NCI-H510A treated with DMSO at 0.1 percent for 48 hours (cell line): ENCODE measurements around the gene YKT6.
"Not testable (repeated sequence)": the region's sequence is repeated elsewhere in the genome, so short reads cannot be mapped to it uniquely, and the experiment has no call there.

Source experiments
- DNase-seq: peaks from one replicate; lab custom pipeline; 2025; lab: John Stamatoyannopoulos, UW

Gene YKT6

GRCh38 chr7:44200699-44201461 lies at the start of gene YKT6:
Gene YKT6, plus strand, starts transcription at chr7:44200978. Its CDS starts 158 bp downstream, at chr7:44201136.
- DNase-seq = peak; percentile 93

DNA sequence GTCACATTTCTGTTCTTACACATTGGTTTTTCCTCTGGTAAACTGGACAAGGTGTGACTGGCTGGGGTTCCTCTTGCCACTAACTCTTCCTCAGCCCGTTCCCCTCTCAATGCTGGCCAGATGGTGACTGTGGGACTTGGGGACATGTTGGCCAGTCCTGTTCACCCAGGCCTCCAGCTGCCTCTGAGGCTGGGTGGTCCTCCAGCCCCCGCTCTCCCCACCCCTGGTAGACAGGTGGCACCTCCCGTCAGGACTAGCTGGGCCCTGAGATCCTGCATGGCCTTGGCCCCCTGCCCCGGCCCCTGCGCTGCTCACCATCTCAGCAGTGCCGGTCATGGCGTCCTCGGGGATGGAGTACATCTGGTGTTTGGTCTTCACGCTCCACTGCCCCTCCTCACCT lies 48.8 kb upstream of the YKT6 start:
- no peak for DNase-seq

GRCh38 chr7:44152971-44153947 lies 47.5 kb upstream of the YKT6 start:
- DNase-seq = peak; percentile 79

- no peak for DNase-seq
Measured at GRCh38 chr7:44153948-44154335, 46.8 kb upstream of the YKT6 start.

- no peak for DNase-seq
Measured at GRCh38 chr7:44154703-44155102, 46.1 kb upstream of the YKT6 start.

DNA sequence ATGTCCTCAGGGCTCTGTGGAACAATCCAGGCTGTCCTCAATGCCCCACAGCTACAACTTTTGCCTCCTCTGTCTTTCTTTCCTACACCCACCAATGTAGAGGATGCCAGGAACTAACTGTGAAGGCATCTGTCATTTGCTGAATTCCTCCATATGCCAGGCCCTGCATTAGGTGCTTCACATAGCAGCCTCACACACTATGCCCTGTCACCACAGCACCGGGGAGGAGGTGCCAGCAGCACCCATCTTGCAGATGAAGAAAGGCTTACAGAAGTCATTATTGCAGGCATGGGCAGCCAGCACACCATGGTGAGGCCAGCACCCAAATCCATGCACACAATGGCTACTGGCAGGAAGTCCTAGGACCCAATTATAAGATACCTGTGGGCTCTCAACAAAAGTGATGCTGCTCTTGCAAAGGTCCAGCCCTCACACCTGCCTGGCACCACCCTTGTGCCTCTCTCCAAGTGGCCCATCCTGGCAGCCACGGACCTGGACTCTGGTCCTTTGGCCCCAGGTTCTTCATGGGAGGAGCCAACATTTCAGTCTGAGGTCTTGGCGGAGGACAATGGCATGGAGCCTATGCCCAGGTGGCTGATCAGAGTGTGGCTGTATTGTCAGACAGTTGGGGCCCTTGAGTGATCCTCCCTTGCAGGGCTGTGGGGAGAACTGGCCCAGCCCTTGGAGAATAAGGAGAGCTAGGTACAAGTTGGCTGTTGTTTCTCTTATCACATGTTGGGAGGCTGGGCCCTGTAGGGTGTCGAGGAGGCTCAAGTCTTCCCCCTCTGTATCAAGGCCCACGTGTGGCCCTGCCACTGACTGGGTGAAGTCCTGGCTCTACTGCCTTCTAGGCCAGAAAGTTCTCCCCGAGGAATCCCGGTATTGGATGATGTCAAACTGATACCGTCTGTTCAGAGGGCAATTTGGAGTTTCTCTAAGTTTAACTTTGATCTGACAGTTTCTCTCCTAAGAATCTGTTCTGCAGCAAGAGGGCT lies 45.3 kb upstream of the YKT6 start:
- DNase-seq = no peak

DNA sequence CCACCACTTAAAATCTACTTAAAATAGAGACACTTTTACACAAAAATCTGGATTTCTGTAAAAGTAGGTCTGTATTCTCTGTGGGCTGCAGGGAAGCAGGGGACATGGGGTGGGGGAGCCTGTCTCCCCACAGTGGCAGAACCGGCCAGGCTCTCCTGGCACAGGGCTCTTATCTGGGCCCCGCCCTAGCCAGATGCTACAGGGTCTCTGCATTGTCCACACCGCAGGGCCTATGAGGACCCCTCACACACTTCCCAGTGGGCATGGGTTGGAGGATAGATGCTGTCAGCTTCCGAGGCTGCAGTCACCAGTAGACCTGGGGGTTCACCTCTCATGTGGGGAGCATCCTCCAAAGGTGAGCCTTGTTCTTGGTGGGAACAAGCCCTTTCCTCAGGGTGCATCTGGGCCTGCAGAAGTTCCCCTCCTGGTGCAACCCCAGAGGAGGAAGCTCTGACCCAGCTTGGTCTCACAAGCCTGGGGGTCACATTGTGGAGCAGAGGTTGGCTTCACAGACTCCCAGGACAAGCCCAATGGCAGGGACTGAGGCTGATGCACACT lies 44.2 kb upstream of the YKT6 start:
- no peak for DNase-seq

DNA sequence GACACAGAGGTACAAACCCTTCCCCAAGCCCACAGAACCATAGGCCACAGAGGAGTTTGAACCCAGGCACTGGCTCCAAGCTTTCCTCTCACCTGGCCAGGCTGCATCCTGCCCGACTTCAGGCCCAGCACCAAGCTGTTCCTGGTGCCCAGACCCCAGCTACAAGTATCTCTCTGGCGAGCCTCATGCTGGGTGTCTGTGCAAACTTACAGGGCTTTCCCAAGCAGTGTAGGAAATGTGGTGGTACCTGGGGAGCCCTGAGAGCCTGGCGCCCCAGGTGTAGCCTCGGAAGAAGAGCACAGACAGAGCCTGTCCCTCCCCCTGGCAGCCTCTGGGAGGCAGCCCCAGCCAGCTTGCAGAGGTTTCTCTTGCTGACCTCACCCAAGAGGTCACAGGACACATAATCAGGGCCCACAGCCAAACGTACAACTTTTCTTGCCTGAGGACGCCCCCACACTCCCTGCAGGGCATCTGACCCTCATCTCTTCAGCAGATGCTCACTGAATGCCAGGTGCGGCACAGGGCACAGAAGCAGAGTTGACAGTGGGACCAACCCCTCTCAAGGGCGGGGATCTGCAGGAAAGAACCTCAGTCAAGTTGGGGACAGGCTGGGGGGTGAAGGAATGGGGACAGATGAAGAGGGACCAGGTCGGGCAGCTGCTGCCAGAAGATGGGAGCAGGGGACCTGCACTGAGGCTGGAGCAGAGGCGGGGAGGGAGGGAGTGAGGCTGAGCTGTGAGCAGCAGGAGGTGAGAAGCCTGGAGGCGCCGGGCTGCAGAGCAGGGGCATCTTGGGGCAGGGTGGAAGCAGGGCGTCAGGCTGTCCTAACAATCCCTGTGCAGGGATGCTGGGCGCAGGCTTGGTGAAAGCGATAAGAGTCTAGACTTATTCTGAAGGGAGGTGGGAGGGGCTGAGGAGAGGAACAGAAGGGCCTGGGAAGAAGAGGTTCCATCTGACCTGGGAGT lies 43.4 kb upstream of the YKT6 start:
- no peak for DNase-seq

DNA sequence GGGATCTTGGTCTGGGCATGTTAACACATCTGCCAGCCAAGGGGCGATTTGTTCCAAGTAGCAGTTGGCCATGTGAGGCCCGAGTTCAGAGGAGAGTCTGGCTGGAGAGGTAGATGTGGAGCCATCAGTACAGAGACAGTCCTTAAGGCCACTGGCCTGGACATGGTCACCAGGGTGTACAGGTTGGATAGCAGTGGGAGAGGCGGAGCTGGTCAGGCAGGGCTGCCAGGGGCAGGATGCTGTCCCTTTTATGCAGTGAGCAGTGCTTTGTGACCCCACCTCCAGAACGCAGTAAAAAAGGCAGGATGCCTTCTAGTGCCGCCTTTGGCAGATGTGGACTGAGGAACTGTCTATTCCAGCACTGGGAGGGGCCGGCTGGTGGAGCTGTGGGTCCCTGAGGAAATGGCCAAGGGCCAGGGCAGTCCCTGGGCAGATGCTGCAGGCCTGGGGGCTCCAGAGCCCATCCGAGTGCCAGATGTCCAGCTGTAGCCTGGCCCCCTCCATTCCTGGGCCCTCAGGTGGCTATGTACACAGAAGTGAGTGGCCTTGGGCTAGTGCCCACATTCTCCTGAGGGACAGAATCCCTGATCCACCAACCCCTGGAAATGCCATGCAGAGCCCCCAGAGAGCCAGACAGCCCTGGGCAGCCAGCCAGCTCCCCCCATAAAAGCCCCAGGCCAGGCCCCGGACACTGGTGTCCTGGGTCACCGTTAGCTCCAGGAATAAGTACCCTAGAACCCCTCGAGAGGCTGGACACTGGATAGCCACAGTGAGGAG lies 42.5 kb upstream of the YKT6 start:
- DNase-seq = no peak

GRCh38 chr7:44158873-44159631 lies 41.7 kb upstream of the YKT6 start:
- DNase-seq = no peak

GRCh38 chr7:44159824-44160630 lies 40.8 kb upstream of the YKT6 start:
- DNase-seq = no peak

DNA sequence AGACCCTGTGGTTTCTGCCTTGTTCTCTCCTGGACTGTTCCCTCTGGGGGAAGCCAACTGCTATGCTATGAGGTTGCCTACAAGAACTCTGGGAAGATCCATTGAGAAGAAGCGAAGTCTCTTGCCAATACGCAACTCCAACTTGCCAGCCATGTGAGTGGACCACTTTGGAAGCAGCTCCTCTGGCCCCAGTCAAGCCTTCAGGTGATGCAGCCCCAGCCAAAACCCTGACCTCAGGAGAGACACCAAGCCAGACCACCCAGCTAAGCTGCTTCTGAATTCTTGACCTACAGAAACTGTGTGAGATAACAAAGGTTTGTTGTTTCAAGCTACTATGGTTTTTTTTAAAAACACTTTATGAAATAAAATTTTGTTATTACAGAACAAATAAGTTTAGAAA lies 39.4 kb upstream of the YKT6 start:
- DNase-seq = no peak

GRCh38 chr7:44162179-44162578 lies 38.6 kb upstream of the YKT6 start:
- DNase-seq = no peak

GRCh38 chr7:44162785-44163395 lies 37.9 kb upstream of the YKT6 start:
- no peak for DNase-seq

DNA sequence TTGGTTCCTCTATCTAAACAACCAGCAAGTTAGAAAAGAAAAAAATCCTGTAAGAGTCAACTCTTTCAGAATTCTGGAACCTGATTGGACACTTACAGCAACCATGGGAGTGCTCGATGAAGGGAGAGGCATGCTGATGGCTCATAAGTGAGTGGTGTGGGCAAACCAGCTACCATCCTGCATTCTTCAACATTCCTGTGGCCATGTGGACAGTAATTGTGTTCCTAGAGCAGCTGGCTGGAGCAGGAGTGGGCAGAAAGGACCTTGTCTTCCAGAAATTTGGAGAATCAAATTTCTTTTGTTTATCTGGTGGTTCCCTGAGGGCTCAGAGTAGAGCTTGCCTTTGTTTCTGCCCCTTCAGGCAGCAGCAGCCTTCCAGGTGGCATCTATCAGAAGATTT lies 37.2 kb upstream of the YKT6 start:
- no peak for DNase-seq

DNA sequence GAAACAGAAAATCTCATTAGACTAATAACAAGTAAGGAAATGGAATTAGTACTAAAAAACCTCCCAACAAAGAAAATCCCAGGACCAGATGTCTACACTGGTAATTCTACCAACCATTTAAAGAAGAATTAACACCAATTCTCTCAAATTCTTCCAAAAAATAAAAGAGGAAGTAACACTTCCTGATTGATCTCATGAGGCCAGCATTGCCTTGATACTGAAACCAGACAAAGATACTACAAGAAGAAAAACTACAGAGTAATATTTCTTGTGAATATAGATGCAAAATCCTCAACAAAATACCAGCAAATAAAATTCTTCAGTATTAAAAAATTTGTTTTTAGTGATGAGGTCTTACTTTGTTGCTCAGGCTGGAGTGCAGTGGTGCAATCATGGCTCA lies 32.9 kb upstream of the YKT6 start:
- no peak for DNase-seq

DNA sequence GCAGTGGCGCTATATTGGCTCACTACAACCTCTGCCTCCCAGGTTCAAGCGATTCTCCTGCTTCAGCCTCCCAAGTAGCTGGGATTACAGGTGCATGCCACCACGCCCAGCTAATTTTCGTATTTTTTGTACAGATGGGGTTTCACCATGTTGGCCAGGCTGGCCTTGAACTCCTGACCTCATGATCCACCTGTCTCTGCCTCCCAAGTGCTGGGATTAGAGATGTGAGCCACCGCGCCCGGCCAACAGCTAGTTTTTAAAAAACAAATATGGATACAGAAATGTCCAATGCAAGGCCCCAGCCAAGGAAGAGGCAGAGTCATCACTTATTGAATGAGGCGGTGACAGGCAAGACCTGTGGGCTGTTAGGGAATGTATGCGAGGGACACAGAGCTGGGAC lies 28.9 kb upstream of the YKT6 start:
- not testable (repeated sequence) for DNase-seq
